HepG2 (cell line): ENCODE measurements around the gene KMT5C. TPM values are rescaled to one million over a fixed set of nuclear protein-coding genes. Genes with fewer than 3 reads are reported as not detected.

Experiments
- CREB1 ChIP-seq, 2 experiments: fragments of 450-650 bp in 1 of 2; IDR thresholded peaks; 2 replicates each; pipeline ENCODE4 v1.6.1; 2016 to 2017; ENCODE audit warnings: control low read depth in 1 of 2, mild to moderate bottlenecking in 1 of 2, missing compliant biosample characterization in 1 of 2, missing genetic modification characterization in 1 of 2
- DNMT1 ChIP-seq: sonication (generic); formaldehyde crosslinking; IDR thresholded peaks from 2 replicates; pipeline ENCODE4 v1.5.1; 2020; ENCODE audit warnings: mild to moderate bottlenecking, missing genetic modification reagents
- JUN ChIP-seq: sonication (generic); formaldehyde crosslinking; IDR thresholded peaks from 2 replicates; pipeline ENCODE4 v1.4.0; 2020; ENCODE audit warnings: mild to moderate bottlenecking, missing genetic modification reagents
- MIER3 ChIP-seq: IDR thresholded peaks from 2 replicates; pipeline ENCODE4 v1.6.1; 2016; ENCODE audit warnings: missing compliant biosample characterization, borderline replicate concordance
- MZF1 ChIP-seq: sonication (generic); formaldehyde crosslinking; IDR thresholded peaks from 2 replicates; pipeline ENCODE4 v1.8.1; 2023; ENCODE audit warnings: mild to moderate bottlenecking, missing genetic modification reagents, borderline replicate concordance
- NFE2L2 ChIP-seq: fragments of 150-350 bp; IDR thresholded peaks from 2 replicates; pipeline ENCODE4 v1.6.1; 2014; ENCODE audit warnings: low read length
- NFYC ChIP-seq: IDR thresholded peaks from 2 replicates; pipeline ENCODE4 v1.6.1; 2016; ENCODE audit warnings: missing genetic modification reagents, missing compliant biosample characterization
- NR2C2 ChIP-seq: sonication (generic); formaldehyde crosslinking; IDR thresholded peaks from 2 replicates; pipeline ENCODE4 v1.4.0; 2020; ENCODE audit warnings: missing genetic modification reagents, mild to moderate bottlenecking, moderate library complexity, borderline replicate concordance
- PCBP2 ChIP-seq: fragments of 200-400 bp; formaldehyde crosslinking; optimal IDR thresholded peaks from 2 replicates; pipeline ENCODE3; 2018; ENCODE audit warnings: low read length, low read depth; ENCODE audit not compliant: poor library complexity, severe bottlenecking
- TBX2 ChIP-seq: sonication (generic); formaldehyde crosslinking; IDR thresholded peaks from 2 replicates; pipeline ENCODE4 v1.5.0; 2020; ENCODE audit warnings: missing genetic modification reagents, mild to moderate bottlenecking, borderline replicate concordance
- ZNF296 ChIP-seq: sonication (generic); formaldehyde crosslinking; conservative IDR thresholded peaks from 2 replicates; pipeline ENCODE4 v1.5.0; 2020; ENCODE audit warnings: mild to moderate bottlenecking, missing genetic modification reagents
- ZNF33A ChIP-seq: sonication (generic); formaldehyde crosslinking; IDR thresholded peaks from 2 replicates; pipeline ENCODE4 v1.5.1; 2020; ENCODE audit warnings: missing genetic modification reagents, mild to moderate bottlenecking, moderate library complexity, borderline replicate concordance
- ZNF577 ChIP-seq: sonication (generic); formaldehyde crosslinking; IDR thresholded peaks from 2 replicates; pipeline ENCODE4 v1.4.0; 2020; ENCODE audit warnings: mild to moderate bottlenecking, low read depth, missing genetic modification reagents, borderline replicate concordance
- polyA plus RNA-seq, 8 experiments: library from polyadenylated mRNA; depleted of rRNA in 3 of 8; stranded (reverse) in 7 of 8; unstranded in 1 of 8; fragments of >200 nt; fragmentation: Illumina TruSeq in 4 of 8; extraction: Trizol in 4 of 8; gene quantifications; 2 replicates each; pipeline versions ENCODE4 v1.2.1 to v1.2.3, GENCODE V29; 2011 to 2016; ENCODE audit warnings: low read depth in 4 of 8, missing spikeins in 1 of 8, mixed read lengths in 1 of 8; ENCODE audit not compliant: insufficient read depth in 1 of 8
- total RNA-seq, 5 experiments: library from RNA; depleted of rRNA; stranded (reverse); fragments of >200 nt; fragmentation: Illumina TruSeq; extraction: Trizol; gene quantifications; 2 replicates each; pipeline ENCODE4 v1.2.3, GENCODE V29; 2016; ENCODE audit warnings: low read depth in 1 of 5
- TF ChIP-seq, protein P1 (sequence below): sonication (generic); formaldehyde crosslinking; IDR thresholded peaks from 2 replicates; pipeline ENCODE4 v1.8.1; 2023; ENCODE audit warnings: missing genetic modification reagents, mild to moderate bottlenecking, borderline replicate concordance
- TF ChIP-seq, protein P2 (sequence below): sonication (generic); formaldehyde crosslinking; IDR thresholded peaks from 2 replicates; pipeline ENCODE4 v1.4.0; 2020; ENCODE audit warnings: mild to moderate bottlenecking, missing genetic modification reagents
- TF ChIP-seq, protein P3 (sequence below): sonication (generic); formaldehyde crosslinking; IDR thresholded peaks from 2 replicates; pipeline ENCODE4 v1.5.0; 2020; ENCODE audit warnings: mild to moderate bottlenecking, missing genetic modification reagents
- TF ChIP-seq, protein P4 (sequence below): sonication (generic); formaldehyde crosslinking; IDR thresholded peaks from 2 replicates; pipeline ENCODE4 v1.4.0; 2020; ENCODE audit warnings: missing genetic modification reagents
- TF ChIP-seq, protein P5 (sequence below): sonication (generic); formaldehyde crosslinking; IDR thresholded peaks from 2 replicates; pipeline ENCODE4 v1.8.0; 2022; ENCODE audit warnings: missing genetic modification reagents, mild to moderate bottlenecking, inconsistent platforms, borderline replicate concordance

Gene KMT5C
- total and polyA plus RNA-seq, 2 of the 13 experiments (the other 11 are each of a cell fraction or from before 2014, with no cell fraction given): 5.5 to 9.0 TPM

DNA sequence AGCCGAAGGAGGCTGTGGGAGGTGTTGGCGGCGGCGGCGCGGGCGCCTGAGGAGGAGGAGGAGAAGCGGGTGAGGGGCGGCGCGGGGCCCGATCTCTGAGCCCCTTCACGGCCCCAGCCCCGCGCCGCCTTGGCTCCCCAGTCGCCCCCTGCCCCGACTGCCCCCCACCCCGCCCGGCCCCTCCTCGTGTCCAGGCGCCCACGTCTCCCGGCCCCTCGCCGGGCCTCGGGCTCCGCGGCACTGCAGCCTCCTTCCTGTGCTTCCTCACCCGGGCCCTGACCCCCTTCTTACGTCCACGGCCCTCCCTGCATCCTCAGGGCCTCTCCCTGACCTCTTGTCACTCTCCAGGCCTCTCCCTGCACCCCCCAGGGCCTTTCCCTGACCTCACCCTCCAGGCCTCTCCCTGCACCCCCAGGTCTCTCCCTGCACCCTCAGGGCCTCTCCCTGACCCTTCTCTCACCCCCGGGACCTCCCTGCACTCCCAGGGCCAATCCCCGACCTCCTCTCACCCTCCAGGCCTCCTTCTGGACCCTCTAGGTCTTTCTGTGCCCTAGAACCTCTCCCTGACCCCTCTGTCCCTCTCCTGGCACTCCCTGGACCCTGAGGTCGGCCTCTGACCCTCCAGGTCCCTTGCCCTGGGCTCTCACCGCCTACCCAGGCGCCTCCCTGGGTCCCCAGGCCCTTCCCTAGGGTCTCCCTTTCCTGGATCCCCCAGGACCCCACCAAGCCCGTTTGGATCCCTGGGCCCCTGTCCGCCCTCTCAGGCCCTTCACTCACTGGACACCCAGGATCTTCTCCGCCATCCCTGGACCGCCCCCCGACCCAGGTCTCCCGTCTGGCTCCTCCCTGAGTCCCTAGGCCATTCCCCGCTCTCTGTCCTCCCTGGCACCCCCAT is 460 bp downstream of the KMT5C start (continued):
- TF ChIP-seq, protein P1, sequence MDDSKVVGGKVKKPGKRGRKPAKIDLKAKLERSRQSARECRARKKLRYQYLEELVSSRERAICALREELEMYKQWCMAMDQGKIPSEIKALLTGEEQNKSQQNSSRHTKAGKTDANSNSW (CRISPR knock-in tag): no peak
- TF ChIP-seq CREB1 (IDR thresholded peaks at IDR 0.05) (no peak), CREB1 (CRISPR knock-in tag; IDR thresholded peaks at IDR 0.05) (no peak), JUN (CRISPR knock-in tag) (no peak), MZF1 (no peak), ZNF33A (no peak), NR2C2 (CRISPR knock-in tag) (no peak; the same call in 1 of the 2 replicates), NFE2L2 (no peak), DNMT1 (no peak), TBX2 (CRISPR knock-in tag) (no peak), ZNF577 (CRISPR knock-in tag) (no peak), MIER3 (CRISPR knock-in tag) (no peak), PCBP2 (no peak), NFYC (CRISPR knock-in tag) (no peak), ZNF296 (CRISPR knock-in tag) (no peak)
- TF ChIP-seq, protein P2, sequence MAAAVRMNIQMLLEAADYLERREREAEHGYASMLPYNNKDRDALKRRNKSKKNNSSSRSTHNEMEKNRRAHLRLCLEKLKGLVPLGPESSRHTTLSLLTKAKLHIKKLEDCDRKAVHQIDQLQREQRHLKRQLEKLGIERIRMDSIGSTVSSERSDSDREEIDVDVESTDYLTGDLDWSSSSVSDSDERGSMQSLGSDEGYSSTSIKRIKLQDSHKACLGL (CRISPR knock-in tag): peak; percentile 62; the same call in 1 of the 2 replicates
- TF ChIP-seq, protein P3, sequence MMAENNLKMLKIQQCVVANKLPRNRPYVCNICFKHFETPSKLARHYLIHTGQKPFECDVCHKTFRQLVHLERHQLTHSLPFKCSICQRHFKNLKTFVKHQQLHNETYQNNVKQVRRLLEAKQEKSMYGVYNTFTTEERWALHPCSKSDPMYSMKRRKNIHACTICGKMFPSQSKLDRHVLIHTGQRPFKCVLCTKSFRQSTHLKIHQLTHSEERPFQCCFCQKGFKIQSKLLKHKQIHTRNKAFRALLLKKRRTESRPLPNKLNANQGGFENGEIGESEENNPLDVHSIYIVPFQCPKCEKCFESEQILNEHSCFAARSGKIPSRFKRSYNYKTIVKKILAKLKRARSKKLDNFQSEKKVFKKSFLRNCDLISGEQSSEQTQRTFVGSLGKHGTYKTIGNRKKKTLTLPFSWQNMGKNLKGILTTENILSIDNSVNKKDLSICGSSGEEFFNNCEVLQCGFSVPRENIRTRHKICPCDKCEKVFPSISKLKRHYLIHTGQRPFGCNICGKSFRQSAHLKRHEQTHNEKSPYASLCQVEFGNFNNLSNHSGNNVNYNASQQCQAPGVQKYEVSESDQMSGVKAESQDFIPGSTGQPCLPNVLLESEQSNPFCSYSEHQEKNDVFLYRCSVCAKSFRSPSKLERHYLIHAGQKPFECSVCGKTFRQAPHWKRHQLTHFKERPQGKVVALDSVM (CRISPR knock-in tag): no peak; the same call in 1 of the 2 replicates
- TF ChIP-seq, protein P4, sequence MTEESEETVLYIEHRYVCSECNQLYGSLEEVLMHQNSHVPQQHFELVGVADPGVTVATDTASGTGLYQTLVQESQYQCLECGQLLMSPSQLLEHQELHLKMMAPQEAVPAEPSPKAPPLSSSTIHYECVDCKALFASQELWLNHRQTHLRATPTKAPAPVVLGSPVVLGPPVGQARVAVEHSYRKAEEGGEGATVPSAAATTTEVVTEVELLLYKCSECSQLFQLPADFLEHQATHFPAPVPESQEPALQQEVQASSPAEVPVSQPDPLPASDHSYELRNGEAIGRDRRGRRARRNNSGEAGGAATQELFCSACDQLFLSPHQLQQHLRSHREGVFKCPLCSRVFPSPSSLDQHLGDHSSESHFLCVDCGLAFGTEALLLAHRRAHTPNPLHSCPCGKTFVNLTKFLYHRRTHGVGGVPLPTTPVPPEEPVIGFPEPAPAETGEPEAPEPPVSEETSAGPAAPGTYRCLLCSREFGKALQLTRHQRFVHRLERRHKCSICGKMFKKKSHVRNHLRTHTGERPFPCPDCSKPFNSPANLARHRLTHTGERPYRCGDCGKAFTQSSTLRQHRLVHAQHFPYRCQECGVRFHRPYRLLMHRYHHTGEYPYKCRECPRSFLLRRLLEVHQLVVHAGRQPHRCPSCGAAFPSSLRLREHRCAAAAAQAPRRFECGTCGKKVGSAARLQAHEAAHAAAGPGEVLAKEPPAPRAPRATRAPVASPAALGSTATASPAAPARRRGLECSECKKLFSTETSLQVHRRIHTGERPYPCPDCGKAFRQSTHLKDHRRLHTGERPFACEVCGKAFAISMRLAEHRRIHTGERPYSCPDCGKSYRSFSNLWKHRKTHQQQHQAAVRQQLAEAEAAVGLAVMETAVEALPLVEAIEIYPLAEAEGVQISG: 0 out of 2 replicates have a peak, but pooled peaks have one; percentile 14
- TF ChIP-seq, protein P5, sequence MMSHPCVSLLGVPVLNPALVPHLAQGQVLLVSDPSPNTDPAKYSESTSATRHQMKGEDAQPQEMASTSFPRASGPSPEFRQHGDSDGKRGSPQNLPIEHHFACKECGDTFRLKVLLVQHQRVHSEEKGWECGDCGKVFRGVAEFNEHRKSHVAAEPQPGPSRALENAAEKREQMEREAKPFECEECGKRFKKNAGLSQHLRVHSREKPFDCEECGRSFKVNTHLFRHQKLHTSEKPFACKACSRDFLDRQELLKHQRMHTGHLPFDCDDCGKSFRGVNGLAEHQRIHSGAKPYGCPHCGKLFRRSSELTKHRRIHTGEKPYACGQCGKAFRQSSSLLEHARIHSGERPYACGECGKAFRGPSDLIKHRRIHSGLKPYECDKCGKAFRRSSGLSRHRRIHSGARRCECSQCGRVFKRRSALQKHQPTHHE: no peak
